K562 (cell line): ENCODE measurements around the gene VPS33B. TPM values are rescaled to one million over a fixed set of nuclear protein-coding genes. Genes with fewer than 3 reads are reported as not detected.
A peak's percentile ranks its signal among the peaks of the same experiment; 100 is the strongest.

Source experiments
- ARNT ChIP-seq, 2 experiments: fragments of 450-650 bp; IDR thresholded peaks; 2 replicates each; pipeline ENCODE4 v1.6.1; 2016; ENCODE audit warnings: mild to moderate bottlenecking in 1 of 2
- ATF1 ChIP-seq, 2 experiments: fragments of 450-650 bp in 1 of 2; IDR thresholded peaks; 2 replicates each; pipeline ENCODE4 v1.6.1; 2016; ENCODE audit warnings: missing compliant biosample characterization in 1 of 2, missing genetic modification characterization in 1 of 2
- C11orf30 ChIP-seq: fragments of 450-650 bp; IDR thresholded peaks from 2 replicates; pipeline ENCODE4 v1.6.1; 2016; ENCODE audit warnings: low read depth, mild to moderate bottlenecking
- CC2D1A ChIP-seq: fragments of 450-650 bp; IDR thresholded peaks from 2 replicates; pipeline ENCODE4 v1.6.1; 2017; ENCODE audit warnings: mild to moderate bottlenecking
- DPF2 ChIP-seq: fragments of 450-650 bp; IDR thresholded peaks from 2 replicates; pipeline ENCODE4 v1.6.1; 2016
- EP400 ChIP-seq: fragments of 450-650 bp; IDR thresholded peaks from 2 replicates; pipeline ENCODE4 v1.6.1; 2017; ENCODE audit warnings: antibody characterized with exemption, mild to moderate bottlenecking, moderate library complexity
- ETV1 ChIP-seq: fragments of 450-650 bp; conservative IDR thresholded peaks from 2 replicates; pipeline ENCODE4 v1.6.1; 2016; ENCODE audit warnings: missing genetic modification characterization, control low read depth, low read depth, missing compliant biosample characterization
- HMG20A ChIP-seq: fragments of 450-650 bp; formaldehyde crosslinking; conservative IDR thresholded peaks from 2 replicates; pipeline ENCODE4 v1.4.0; 2020; ENCODE audit warnings: mild to moderate bottlenecking, mixed read lengths
- KDM1A ChIP-seq, 2 experiments: fragments of 450-650 bp; IDR thresholded peaks; 2 replicates each; pipeline ENCODE4 v1.6.1; 2016; ENCODE audit warnings: mild to moderate bottlenecking in 2 of 2
- LARP7 ChIP-seq: fragments of 450-650 bp; IDR thresholded peaks from 2 replicates; pipeline ENCODE4 v1.6.1; 2016
- LEF1 ChIP-seq: fragments of 450-650 bp; IDR thresholded peaks from 2 replicates; pipeline ENCODE4 v1.6.1; 2016; ENCODE audit warnings: mild to moderate bottlenecking
- MAFG ChIP-seq: fragments of 450-650 bp; conservative IDR thresholded peaks from 2 replicates; pipeline ENCODE4 v1.6.1; 2016; ENCODE audit warnings: missing genetic modification characterization, missing compliant biosample characterization
- MTA1 ChIP-seq: fragments of 450-650 bp; IDR thresholded peaks from 2 replicates; pipeline ENCODE4 v1.6.1; 2017; ENCODE audit warnings: borderline replicate concordance
- RBM34 ChIP-seq: fragments of 200-400 bp; formaldehyde crosslinking; IDR thresholded peaks from 2 replicates; pipeline ENCODE4 v1.6.1; 2018; ENCODE audit warnings: low read length, borderline replicate concordance; ENCODE audit not compliant: insufficient read depth
- RCOR1 ChIP-seq, 2 experiments: IDR thresholded peaks; 2 replicates each; pipeline ENCODE4 v1.6.1; 2012; ENCODE audit warnings: low read depth in 2 of 2, low read length in 2 of 2, borderline replicate concordance in 1 of 2, improper control_type of control experiment in 1 of 2
- SNIP1 ChIP-seq: fragments of 450-650 bp; IDR thresholded peaks from 2 replicates; pipeline ENCODE4 v1.7.1; 2017; ENCODE audit warnings: low read depth, mild to moderate bottlenecking
- TEAD4 ChIP-seq, 2 experiments: sonication (generic) in 1 of 2; formaldehyde crosslinking in 1 of 2; IDR thresholded peaks; 2 replicates each; pipeline versions ENCODE4 v1.6.1 to v1.8.0; 2012 to 2022; ENCODE audit warnings: borderline replicate concordance in 1 of 2, inconsistent platforms in 1 of 2, low read length in 1 of 2, mild to moderate bottlenecking in 1 of 2, missing genetic modification reagents in 1 of 2
- ZBTB2 ChIP-seq: fragments of 450-650 bp; IDR thresholded peaks from 2 replicates; pipeline ENCODE4 v1.6.1; 2016; ENCODE audit warnings: antibody characterized with exemption
- ZBTB26 ChIP-seq: fragments of 450-650 bp; formaldehyde crosslinking; IDR thresholded peaks from 2 replicates; pipeline ENCODE4 v1.4.0; 2022; ENCODE audit warnings: missing genetic modification characterization
- ZNF212 ChIP-seq: fragments of 450-650 bp; formaldehyde crosslinking; IDR thresholded peaks from 2 replicates; pipeline ENCODE4 v1.4.0; 2020; ENCODE audit warnings: mild to moderate bottlenecking
- ZNF263 ChIP-seq: sonication (generic); formaldehyde crosslinking; IDR thresholded peaks from 2 replicates; pipeline ENCODE4 v1.8.0; 2022; ENCODE audit warnings: mild to moderate bottlenecking, missing genetic modification reagents, borderline replicate concordance
- ZNF76 ChIP-seq: fragments of 250-450 bp; sonication (Bioruptor Pico); IDR thresholded peaks from 2 replicates; pipeline ENCODE4 v1.4.0; 2020; ENCODE audit warnings: mild to moderate bottlenecking, moderate library complexity, borderline replicate concordance
- polyA plus RNA-seq, 8 experiments: library from polyadenylated mRNA; depleted of rRNA in 4 of 8; stranded (reverse) in 5 of 8; unstranded in 3 of 8; fragments of >200 nt; fragmentation: Nextera tagmentation in 2 of 8; fragmentation: Illumina TruSeq in 1 of 8; extraction: Ambion mirVana in 2 of 8; extraction: Trizol in 1 of 8; gene quantifications; 2 replicates each; pipeline versions ENCODE4 v1.2.1 to v1.2.3, GENCODE V29; 2011 to 2014; ENCODE audit warnings: inconsistent platforms in 1 of 8, missing spikeins in 1 of 8
- total RNA-seq, 7 experiments: library from RNA; depleted of rRNA in 6 of 7; stranded (reverse); fragments of >200 nt in 6 of 7; fragmentation: Illumina TruSeq in 2 of 7; extraction: Trizol in 2 of 7; gene quantifications; 2 replicates each; pipeline versions ENCODE4 v1.2.1 to v1.2.3, GENCODE V29; 2011 to 2021; ENCODE audit warnings: low replicate concordance in 1 of 7
- TF ChIP-seq, protein P1 (sequence below): fragments of 250-450 bp; sonication (Bioruptor Pico); IDR thresholded peaks from 2 replicates; pipeline ENCODE4 v1.5.0; 2020; ENCODE audit warnings: mild to moderate bottlenecking, borderline replicate concordance
- TF ChIP-seq, protein P2 (sequence below): fragments of 450-650 bp; IDR thresholded peaks from 2 replicates; pipeline ENCODE4 v1.6.1; 2016

VPS33B gene
- total and polyA plus RNA-seq, 9 of the 15 experiments (the other 6 are each of a cell fraction or from before 2014, with no cell fraction given), result 9.4 to 25.5 (median 14.8) TPM

DNA sequence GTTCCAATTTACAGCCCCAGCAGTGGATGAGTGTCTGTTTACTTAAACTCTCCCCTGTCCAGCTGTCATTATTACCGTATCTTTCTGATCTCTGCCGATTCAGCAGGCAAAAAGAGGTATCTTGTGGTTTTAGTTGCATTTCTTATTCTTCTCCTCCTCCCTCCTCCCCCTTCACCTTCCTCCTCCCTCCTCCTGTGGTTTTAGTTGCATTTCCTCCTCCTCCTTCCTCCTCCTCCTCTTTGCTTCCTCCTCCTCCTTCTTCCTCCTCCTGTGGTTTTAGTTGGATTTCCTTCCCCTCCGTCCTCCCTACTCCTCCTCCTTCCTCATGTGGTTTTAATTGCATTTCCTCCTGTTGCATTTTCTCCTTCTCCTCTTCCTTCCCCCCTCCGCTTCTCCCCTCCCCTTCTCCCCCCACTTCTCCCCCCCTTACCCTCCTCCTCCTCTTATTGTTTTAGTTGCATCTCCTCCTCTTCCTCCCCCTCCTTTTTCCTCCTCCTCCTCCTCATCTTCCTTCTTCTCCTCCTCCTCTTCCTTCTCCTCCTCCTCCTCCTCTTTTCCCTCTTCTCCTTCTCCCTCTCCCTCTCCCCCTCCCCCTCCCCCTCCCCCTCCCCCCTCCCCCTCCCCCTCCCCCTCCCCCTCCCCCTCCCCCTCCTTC lies 25.3 kb upstream of the VPS33B start (continued):
- TF ChIP-seq C11orf30, result peak; percentile 64; the same call in 1 of the 2 replicates
- peak; percentile 41; the same call in 1 of the 2 replicates for TF ChIP-seq TEAD4 (IDR thresholded peaks at IDR 0.05; ENCODE audit: low read length)
- no peak for TF ChIP-seq TEAD4 (CRISPR knock-in tag; IDR thresholded peaks at IDR 0.05; ENCODE audit: borderline replicate concordance)
- TF ChIP-seq SNIP1, result no peak
- no peak for TF ChIP-seq ZNF212 (CRISPR knock-in tag)
- TF ChIP-seq MAFG (tag), result peak; percentile 60
- peak; percentile 99 for TF ChIP-seq ZNF263 (CRISPR knock-in tag)
- peak; percentile 95 for TF ChIP-seq MTA1
- TF ChIP-seq CC2D1A, result peak; percentile 39; the same call in 1 of the 2 replicates
- TF ChIP-seq ATF1 (CRISPR knock-in tag; IDR thresholded peaks at IDR 0.05), result no peak
- TF ChIP-seq ATF1 (tag; IDR thresholded peaks at IDR 0.05), result no peak
- 0 out of 2 replicates have a peak, but pooled peaks have one; percentile 24 for TF ChIP-seq ZBTB2
- TF ChIP-seq RCOR1 (IDR thresholded peaks at IDR 0.05; ENCODE audit: borderline replicate concordance in 1 of 2, low read depth in 2 of 2, low read length in 2 of 2), result 0 out of 4 replicates have a peak, but pooled peaks of 1 of the 2 experiments have one; percentile 42
- TF ChIP-seq EP400, result 0 out of 2 replicates have a peak, but pooled peaks have one; percentile 40
- peak; percentile 63; the same call in 1 of the 2 replicates for TF ChIP-seq LEF1
- TF ChIP-seq ZBTB26 (CRISPR knock-in tag), result peak; percentile 93
- no peak for TF ChIP-seq RBM34
- peak; percentile 73 for TF ChIP-seq DPF2
- TF ChIP-seq KDM1A (IDR thresholded peaks at IDR 0.05), result 0 out of 4 replicates have a peak, but pooled peaks have one; percentile 16 to 31
- TF ChIP-seq HMG20A, result no peak
- TF ChIP-seq, protein P1, sequence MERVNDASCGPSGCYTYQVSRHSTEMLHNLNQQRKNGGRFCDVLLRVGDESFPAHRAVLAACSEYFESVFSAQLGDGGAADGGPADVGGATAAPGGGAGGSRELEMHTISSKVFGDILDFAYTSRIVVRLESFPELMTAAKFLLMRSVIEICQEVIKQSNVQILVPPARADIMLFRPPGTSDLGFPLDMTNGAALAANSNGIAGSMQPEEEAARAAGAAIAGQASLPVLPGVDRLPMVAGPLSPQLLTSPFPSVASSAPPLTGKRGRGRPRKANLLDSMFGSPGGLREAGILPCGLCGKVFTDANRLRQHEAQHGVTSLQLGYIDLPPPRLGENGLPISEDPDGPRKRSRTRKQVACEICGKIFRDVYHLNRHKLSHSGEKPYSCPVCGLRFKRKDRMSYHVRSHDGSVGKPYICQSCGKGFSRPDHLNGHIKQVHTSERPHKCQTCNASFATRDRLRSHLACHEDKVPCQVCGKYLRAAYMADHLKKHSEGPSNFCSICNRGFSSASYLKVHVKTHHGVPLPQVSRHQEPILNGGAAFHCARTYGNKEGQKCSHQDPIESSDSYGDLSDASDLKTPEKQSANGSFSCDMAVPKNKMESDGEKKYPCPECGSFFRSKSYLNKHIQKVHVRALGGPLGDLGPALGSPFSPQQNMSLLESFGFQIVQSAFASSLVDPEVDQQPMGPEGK (CRISPR knock-in tag), result no peak
- TF ChIP-seq ETV1, result peak; percentile 57; the same call in 1 of the 2 replicates
- TF ChIP-seq, protein P2, sequence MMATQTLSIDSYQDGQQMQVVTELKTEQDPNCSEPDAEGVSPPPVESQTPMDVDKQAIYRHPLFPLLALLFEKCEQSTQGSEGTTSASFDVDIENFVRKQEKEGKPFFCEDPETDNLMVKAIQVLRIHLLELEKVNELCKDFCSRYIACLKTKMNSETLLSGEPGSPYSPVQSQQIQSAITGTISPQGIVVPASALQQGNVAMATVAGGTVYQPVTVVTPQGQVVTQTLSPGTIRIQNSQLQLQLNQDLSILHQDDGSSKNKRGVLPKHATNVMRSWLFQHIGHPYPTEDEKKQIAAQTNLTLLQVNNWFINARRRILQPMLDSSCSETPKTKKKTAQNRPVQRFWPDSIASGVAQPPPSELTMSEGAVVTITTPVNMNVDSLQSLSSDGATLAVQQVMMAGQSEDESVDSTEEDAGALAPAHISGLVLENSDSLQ, result peak; percentile 82
- TF ChIP-seq ARNT (IDR thresholded peaks at IDR 0.05), result peak in 1 of 2 experiments; percentile 22; a peak in 1 of 4 replicates
- 0 out of 2 replicates have a peak, but pooled peaks have one; percentile 30 for TF ChIP-seq LARP7
- TF ChIP-seq ZNF76 (CRISPR knock-in tag), result no peak
